Measurements from ENCODE around the gene KCNJ6.
A peak's percentile ranks its signal among the peaks of the same experiment; 100 is the strongest.

Gene KCNJ6

DNA sequence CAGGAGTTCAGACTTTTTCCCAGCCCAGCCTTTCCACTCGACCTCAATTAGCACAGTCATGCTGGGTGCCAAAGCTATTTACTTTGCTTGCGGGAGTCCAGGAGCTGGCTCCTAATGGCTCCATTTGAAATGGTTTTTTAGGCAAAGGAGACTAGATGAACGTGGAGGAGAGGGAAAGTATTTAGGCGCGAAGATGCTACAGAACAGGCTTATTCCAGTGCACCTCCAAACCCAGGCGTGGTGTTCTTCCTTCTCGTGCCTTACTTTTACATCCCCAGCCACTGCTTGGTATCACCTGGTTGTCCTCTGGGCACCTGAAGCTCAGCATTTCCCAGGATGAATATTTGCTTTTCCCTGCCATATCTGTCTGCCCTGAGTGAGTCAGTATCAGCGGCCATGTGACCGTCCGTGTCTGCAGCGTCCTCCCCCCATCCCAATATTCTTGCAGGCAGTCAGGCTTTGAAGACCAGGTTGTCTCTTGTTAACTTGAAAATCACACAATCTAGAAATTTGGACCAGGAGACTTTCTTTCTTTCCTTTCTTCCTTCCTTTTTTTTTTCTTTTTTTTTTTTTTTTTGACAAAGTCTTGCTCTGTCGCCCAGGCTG lies 351.2 kb downstream of the KCNJ6 start:
- DNase-seq (ENCODE audit: low spot score) (no peak), ATAC-seq (ENCODE audit: low read depth) (no peak)
- no peaks in the 10 kb centered on the region for H3K4me1 ChIP-seq (ENCODE audit: insufficient read depth, poor library complexity, severe bottlenecking)
- H3K4me3 ChIP-seq (ENCODE audit: severe bottlenecking): no peak overlapping the region
- H3K27ac ChIP-seq (ENCODE audit: poor library complexity, severe bottlenecking): peak overlapping the region; percentile 75
- no peaks in the 10 kb centered on the region for H3K36me3 ChIP-seq (ENCODE audit: low read depth)
- TF ChIP-seq, protein P1, sequence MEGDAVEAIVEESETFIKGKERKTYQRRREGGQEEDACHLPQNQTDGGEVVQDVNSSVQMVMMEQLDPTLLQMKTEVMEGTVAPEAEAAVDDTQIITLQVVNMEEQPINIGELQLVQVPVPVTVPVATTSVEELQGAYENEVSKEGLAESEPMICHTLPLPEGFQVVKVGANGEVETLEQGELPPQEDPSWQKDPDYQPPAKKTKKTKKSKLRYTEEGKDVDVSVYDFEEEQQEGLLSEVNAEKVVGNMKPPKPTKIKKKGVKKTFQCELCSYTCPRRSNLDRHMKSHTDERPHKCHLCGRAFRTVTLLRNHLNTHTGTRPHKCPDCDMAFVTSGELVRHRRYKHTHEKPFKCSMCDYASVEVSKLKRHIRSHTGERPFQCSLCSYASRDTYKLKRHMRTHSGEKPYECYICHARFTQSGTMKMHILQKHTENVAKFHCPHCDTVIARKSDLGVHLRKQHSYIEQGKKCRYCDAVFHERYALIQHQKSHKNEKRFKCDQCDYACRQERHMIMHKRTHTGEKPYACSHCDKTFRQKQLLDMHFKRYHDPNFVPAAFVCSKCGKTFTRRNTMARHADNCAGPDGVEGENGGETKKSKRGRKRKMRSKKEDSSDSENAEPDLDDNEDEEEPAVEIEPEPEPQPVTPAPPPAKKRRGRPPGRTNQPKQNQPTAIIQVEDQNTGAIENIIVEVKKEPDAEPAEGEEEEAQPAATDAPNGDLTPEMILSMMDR (IDR thresholded peaks at IDR 0.05; ENCODE audit: poor library complexity, severe bottlenecking): no peak
- H3K27me3 ChIP-seq (ENCODE audit: insufficient read depth, poor library complexity, severe bottlenecking): no peaks in the 10 kb centered on the region
- no peaks in the 10 kb centered on the region for H3K9me3 ChIP-seq (ENCODE audit: severe bottlenecking)

DNA sequence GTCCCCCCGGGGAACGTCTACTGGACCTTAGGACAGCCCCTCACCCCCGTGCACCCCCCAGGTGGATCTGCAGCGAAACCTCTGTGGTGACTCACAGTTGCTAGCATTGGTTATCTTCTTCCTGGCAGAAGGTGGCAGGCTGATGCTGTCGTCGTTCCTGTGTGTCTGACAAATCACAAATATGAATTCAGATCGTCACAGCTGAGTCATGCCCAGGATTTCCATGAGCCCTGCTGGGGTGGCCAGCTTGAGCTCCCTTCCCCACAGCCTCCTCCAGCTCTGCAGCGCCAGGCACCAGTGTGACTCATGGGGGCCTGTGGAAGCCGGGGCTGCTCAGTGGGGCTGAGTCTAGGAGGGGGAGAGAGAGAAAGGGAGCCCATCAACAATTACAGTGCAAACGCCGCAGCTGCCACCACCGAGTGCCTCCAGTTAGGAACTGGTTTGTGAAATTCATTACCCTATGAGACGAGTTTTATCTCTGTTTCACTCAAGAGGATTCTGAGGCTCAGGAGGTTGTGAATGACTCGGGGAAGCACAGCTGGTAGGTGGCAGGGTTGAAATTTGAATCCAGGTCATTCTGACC lies 351.8 kb downstream of the KCNJ6 start:
- ATAC-seq (ENCODE audit: low read depth): peak; percentile 88
- H3K9me3 ChIP-seq (ENCODE audit: severe bottlenecking): no peaks in the 10 kb centered on the region
- no peaks in the 10 kb centered on the region for H3K36me3 ChIP-seq (ENCODE audit: low read depth)
- no peaks in the 10 kb centered on the region for H3K27me3 ChIP-seq (ENCODE audit: insufficient read depth, poor library complexity, severe bottlenecking)
- peak; percentile 92 for DNase-seq (ENCODE audit: low spot score)
- TF ChIP-seq, protein P1 (IDR thresholded peaks at IDR 0.05; ENCODE audit: poor library complexity, severe bottlenecking): peak; percentile 38
- H3K4me3 ChIP-seq (ENCODE audit: severe bottlenecking): peak overlapping the region; percentile 37
- H3K4me1 ChIP-seq (ENCODE audit: insufficient read depth, poor library complexity, severe bottlenecking): no peaks in the 10 kb centered on the region
- peak overlapping the region; percentile 75 for H3K27ac ChIP-seq (ENCODE audit: poor library complexity, severe bottlenecking)

DNA sequence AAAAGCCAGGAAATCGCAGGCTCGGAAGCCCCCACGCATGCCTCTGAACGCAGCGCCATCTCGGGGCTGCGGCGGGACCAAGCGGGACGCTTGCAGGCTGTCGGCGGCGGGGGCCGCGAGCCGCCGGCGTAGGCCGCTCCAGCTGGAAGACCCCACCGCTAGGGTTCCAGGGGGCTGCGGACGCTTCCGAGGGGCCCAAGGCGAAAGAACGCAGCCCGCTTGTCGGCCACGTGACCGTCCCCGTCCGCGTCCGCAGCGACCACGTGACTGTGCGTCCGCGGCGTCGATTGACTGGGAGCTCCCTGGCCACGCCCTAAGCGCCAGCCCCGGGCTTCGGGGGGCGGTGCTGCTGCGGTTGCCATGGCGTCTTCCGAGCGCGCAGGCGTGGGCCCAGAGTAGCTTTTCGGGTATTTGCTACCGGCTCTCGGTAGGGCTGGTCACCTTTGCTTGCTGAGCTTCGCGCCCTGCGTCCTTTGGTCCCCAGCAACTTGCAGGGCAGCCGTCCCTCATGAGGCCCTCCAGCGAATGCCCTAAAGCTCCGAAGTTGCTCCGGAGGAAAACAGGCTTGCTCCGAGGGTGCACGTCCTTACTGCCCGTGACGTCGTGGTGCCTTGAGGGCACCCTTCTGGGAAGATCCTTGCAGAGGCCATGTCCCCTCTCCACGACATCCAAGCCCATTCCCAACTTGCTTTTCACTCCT lies 352.5 kb downstream of the KCNJ6 start:
- H3K36me3 ChIP-seq (ENCODE audit: low read depth): no peaks in the 10 kb centered on the region
- TF ChIP-seq, protein P1 (IDR thresholded peaks at IDR 0.05; ENCODE audit: poor library complexity, severe bottlenecking): no peak
- no peaks in the 10 kb centered on the region for H3K27me3 ChIP-seq (ENCODE audit: insufficient read depth, poor library complexity, severe bottlenecking)
- H3K4me3 ChIP-seq (ENCODE audit: severe bottlenecking): peak overlapping the region; percentile 37
- peak overlapping the region; percentile 75 for H3K27ac ChIP-seq (ENCODE audit: poor library complexity, severe bottlenecking)
- no peaks in the 10 kb centered on the region for H3K9me3 ChIP-seq (ENCODE audit: severe bottlenecking)
- peak; percentile 90 for DNase-seq (ENCODE audit: low spot score)
- H3K4me1 ChIP-seq (ENCODE audit: insufficient read depth, poor library complexity, severe bottlenecking): no peaks in the 10 kb centered on the region
- peak; percentile 86 for ATAC-seq (ENCODE audit: low read depth)

DNA sequence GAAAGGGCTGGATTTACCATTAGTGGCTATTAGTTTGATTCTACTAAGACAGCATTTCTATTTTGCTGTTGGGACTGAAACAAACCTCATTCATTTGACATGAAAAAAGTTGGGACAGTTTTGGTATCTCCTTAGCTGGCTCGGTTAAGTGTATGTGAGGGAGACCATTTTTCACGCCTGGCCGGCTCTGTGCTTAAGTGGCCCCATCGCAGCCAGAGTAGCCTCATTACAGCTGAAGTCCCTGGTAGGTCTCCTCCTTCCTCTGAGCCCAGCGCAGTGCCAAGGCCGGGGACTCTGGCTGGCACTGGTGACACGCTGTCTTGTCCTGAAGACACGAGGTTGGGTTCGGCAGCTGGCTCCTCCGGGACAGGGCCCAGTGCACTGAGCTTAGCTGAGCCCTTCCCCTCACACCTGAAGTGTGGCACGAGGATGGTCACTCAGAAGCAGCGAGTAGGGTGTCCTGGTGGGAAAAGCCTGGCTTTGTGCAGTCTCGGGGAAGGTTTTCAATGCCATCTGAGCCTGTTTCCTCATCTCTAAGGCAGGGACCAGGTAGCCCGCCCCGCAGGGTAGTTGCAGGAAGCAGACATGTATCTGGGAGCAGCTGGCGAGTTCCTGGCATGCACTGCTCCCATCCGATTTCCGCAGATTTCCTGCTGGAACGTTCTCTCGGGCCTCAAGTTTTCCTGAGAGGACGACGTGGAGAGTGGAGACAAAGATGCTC lies 353.2 kb downstream of the KCNJ6 start:
- no peaks in the 10 kb centered on the region for H3K27me3 ChIP-seq (ENCODE audit: insufficient read depth, poor library complexity, severe bottlenecking)
- peak overlapping the region; percentile 37 for H3K4me3 ChIP-seq (ENCODE audit: severe bottlenecking)
- ATAC-seq (ENCODE audit: low read depth): no peak
- no peak for DNase-seq (ENCODE audit: low spot score)
- H3K27ac ChIP-seq (ENCODE audit: poor library complexity, severe bottlenecking): peak overlapping the region; percentile 75
- TF ChIP-seq, protein P1 (IDR thresholded peaks at IDR 0.05; ENCODE audit: poor library complexity, severe bottlenecking): no peak
- no peaks in the 10 kb centered on the region for H3K36me3 ChIP-seq (ENCODE audit: low read depth)
- H3K4me1 ChIP-seq (ENCODE audit: insufficient read depth, poor library complexity, severe bottlenecking): no peaks in the 10 kb centered on the region
- no peaks in the 10 kb centered on the region for H3K9me3 ChIP-seq (ENCODE audit: severe bottlenecking)

Data from RWPE2 (cell line).